ACC112 (cell line): Measurements from ENCODE around the gene POLR2J2.
"Not testable (repeated sequence)": the region's sequence is repeated elsewhere in the genome, so short reads cannot be mapped to it uniquely, and the experiment has no call there.

Experiments
- H2AFZ ChIP-seq: fragments of 200-600 bp; sonication (generic); one replicate; pipeline ENCODE4 v1.6.0; 2017; ENCODE audit warnings: antibody characterized with exemption, low read length; ENCODE audit not compliant: unreplicated experiment
- H3K27ac ChIP-seq: fragments of 200-600 bp; sonication (generic); 2 replicates; pipeline ENCODE4 v1.5.1; 2014; ENCODE audit warnings: low read depth, mild to moderate bottlenecking, antibody characterized with exemption, low read length, moderate library complexity
- H3K27me3 ChIP-seq: fragments of 200-600 bp; sonication (generic); 2 replicates; pipeline ENCODE4 v1.6.1; 2014; ENCODE audit warnings: mild to moderate bottlenecking, antibody characterized with exemption, low read length, moderate library complexity, mixed read lengths; ENCODE audit not compliant: insufficient read depth
- H3K36me3 ChIP-seq: fragments of 200-600 bp; sonication (generic); 2 replicates; pipeline ENCODE4 v1.6.1; 2016; ENCODE audit warnings: mild to moderate bottlenecking, antibody characterized with exemption, low read length, moderate library complexity, mixed read lengths; ENCODE audit not compliant: insufficient read depth
- H3K4me1 ChIP-seq: fragments of 200-600 bp; sonication (generic); one replicate; pipeline ENCODE4 v1.6.1; 2016; ENCODE audit warnings: low read length, mixed read lengths; ENCODE audit not compliant: insufficient read depth, unreplicated experiment, control insufficient read depth
- H3K4me3 ChIP-seq: fragments of 200-600 bp; sonication (generic); 2 replicates; pipeline ENCODE4 v1.5.1; 2014; ENCODE audit warnings: mild to moderate bottlenecking, low read depth, low read length
- H3K79me2 ChIP-seq: fragments of 200-600 bp; sonication (generic); one replicate; pipeline ENCODE4 v1.6.0; 2016; ENCODE audit warnings: low read length; ENCODE audit not compliant: control insufficient read depth, unreplicated experiment, insufficient read depth

The POLR2J2 gene

DNA sequence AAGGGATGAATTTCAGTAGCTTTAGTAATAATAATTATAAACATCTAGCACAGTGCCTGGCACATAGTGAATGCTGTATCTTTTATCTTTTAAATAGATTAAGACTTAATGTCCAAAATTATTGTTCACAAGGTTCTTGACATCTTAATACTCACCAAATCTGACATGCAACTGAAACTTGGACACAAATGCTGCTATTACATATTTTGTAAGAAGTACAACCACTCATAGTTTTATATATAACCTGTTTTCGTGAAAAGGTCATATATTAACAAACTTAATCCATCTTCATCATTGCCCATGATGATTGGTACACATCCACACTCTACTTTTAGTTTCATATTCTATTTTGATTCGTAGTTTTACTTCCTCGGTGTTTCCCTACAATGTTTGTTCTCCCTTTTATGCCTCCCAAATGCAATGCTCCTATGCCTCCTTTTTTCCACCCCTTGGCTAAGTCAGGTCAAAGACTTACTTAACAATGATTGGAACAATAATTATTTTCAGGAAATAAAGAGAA, 23.6 kb upstream of the POLR2J2 start:
- H3K79me2 ChIP-seq, H3K4me1 ChIP-seq, H2AFZ ChIP-seq, H3K4me3 ChIP-seq, H3K36me3 ChIP-seq, H3K27ac ChIP-seq, H3K27me3 ChIP-seq: not testable (repeated sequence)

DNA sequence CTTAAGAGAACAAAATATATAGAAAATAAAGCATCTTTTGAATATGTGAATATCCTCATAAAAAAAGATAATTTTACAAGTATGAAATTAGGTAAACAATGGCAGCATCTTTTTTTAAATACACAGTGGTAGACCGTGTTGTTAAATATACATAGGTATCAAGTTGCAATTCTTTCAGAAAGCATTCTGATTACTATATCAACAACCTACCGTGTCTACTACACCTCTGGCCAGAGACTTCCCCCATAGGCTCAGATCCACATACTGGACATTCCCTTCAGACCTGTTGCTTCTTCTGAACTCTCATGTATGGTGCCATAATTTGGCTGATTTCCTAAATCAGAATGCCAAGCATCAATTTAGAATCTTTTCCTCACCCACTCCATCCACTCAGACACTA, 22.5 kb upstream of the POLR2J2 start:
- not testable (repeated sequence) for H3K36me3 ChIP-seq, H3K27me3 ChIP-seq, H3K79me2 ChIP-seq, H3K4me3 ChIP-seq, H3K4me1 ChIP-seq, H3K27ac ChIP-seq, H2AFZ ChIP-seq

DNA sequence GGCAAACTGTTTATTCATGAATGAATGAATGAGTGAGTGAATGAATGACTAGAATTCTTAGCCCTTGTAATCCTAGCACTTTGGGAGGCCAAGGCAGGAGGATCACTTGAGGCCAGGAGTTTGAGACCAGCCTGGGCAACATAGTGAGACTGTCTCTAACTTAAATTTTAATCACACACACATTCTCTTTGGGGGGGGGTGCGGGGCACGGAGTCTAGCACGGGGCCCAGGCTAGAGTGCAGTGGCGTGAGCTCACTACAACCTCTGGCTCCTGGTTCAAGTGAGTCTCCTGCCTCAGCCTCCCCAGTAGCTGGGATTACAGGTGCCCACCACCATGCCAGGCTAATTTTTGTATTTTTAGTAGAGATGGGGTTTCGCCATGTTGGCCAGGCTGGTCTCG, 19.1 kb upstream of the POLR2J2 start:
- H3K4me1 ChIP-seq, H3K36me3 ChIP-seq, H3K27ac ChIP-seq, H3K27me3 ChIP-seq, H2AFZ ChIP-seq, H3K79me2 ChIP-seq, H3K4me3 ChIP-seq: not testable (repeated sequence)

DNA sequence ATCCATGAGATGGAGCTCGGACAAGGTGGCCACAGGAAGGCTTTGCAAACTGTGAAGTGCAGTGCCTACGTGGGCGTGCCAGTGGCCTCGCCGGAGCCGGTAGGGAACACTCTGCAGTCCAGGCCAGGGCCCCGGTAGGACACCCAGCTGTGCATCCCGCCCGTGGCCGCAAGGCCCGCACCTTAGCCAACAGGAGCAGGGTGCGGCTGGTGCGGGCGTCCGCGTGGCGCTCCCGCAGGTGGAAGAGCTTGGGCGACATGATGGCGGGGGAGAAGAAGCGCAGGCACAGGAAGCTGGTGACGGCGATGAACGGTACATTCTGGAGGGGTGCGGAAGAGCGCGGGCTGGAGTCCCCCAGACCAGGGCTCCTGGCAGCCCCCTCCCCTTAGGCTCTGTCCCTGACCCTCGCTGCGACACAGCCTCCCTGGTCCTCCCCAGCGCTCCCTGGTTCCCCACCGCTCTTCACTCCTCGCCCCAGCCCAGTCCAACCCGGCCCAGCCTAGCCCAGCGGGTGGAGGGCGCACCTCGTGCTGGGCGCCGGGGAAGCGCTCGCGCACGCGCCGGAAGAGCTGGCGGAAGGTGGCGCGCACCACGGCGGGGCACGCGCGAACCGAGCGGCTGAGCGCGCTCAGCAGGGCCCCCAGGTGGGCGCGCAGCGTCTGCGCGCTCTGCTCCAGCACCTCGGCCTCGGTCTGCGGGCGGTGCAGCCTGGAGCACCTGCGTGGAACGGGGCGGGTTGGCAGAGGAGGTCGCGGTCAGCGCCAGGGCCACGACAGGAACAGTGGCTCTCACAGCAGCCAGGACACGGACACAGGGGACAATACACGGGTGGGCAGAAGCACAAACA, 18.2 kb upstream of the POLR2J2 start:
- not testable (repeated sequence) for H3K79me2 ChIP-seq, H3K27ac ChIP-seq, H3K36me3 ChIP-seq, H3K4me3 ChIP-seq, H2AFZ ChIP-seq, H3K4me1 ChIP-seq, H3K27me3 ChIP-seq

DNA sequence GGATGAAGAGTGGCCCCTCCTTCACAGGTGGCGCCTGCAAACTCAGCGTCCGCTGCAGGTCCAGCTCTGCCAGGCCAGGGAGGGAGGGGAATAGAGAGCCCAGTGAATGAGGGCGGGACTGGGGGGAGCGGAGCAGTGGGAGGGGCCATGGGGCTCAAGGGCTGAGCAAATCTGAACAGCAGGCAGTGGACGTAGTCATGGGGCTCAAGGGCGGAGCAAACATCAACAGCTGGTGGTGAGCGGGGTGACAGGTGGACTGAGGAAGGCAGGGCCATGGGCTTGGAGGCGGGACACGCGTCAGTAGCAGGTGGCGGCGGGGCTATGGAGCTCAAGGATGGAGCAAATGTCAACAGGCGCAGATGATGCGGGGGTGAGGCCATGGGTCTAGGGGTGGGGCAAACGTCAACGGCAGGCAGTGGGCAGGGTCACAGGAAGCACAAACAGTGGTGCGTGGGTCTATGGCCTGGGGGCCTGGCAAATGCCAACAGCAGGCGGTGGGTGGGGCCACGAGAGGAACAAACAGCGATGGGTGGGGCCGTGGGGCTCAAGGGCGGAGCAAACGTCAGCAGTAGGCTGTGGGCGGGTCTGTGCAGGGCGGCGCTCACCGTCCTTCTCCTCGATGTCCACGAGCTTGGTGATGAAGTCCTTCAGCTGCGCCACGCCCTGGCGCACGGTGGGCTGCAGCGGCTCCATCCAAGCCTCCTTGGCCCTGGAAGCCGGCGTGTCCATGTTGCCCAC, 17.0 kb upstream of the POLR2J2 start:
- H3K4me3 ChIP-seq, H3K79me2 ChIP-seq, H3K27ac ChIP-seq, H3K27me3 ChIP-seq, H3K4me1 ChIP-seq, H2AFZ ChIP-seq, H3K36me3 ChIP-seq: not testable (repeated sequence)

DNA sequence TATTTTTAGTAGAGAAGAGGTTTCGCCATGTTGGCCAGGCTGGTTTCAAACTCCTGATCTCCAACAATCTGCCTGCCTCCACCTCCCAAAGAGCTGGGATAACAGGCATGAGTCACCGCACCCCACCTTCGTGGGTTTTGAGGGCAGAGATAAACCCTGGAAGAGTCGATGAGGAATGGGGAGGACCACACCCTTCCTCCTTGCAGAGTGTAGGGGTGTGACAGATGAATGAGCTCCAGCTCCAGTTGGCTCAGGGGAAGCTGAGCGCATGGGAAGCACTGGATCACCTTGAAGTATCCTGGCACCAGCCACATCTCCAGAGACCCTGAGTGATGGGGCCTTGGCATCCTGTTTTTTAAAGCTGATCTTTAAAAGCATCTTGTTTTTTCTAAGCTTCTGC, 11.1 kb upstream of the POLR2J2 start:
- not testable (repeated sequence) for H3K79me2 ChIP-seq, H3K27ac ChIP-seq, H3K4me3 ChIP-seq, H3K27me3 ChIP-seq, H2AFZ ChIP-seq, H3K36me3 ChIP-seq, H3K4me1 ChIP-seq

DNA sequence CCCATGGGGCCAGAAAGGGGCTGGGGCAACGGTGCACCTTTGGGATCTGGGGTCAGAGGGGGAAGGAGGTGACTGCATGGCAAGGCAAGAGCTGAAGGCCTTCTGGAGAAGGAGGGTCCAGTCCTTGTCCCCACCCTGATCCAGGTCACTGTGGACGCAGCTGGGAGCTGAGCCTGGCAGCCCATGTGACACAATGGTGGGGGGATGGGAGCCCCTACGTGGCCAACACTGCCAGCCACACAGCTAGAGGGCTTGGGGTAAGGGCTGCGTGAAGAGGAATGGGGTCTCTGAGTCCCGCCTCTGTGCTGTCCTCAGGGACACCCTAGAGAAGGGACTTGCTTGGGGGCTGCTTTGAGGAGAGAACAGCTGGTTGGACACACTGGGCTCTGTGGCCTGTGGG, 9.3 kb upstream of the POLR2J2 start:
- not testable (repeated sequence) for H2AFZ ChIP-seq, H3K79me2 ChIP-seq, H3K36me3 ChIP-seq, H3K4me3 ChIP-seq, H3K27me3 ChIP-seq, H3K27ac ChIP-seq, H3K4me1 ChIP-seq

DNA sequence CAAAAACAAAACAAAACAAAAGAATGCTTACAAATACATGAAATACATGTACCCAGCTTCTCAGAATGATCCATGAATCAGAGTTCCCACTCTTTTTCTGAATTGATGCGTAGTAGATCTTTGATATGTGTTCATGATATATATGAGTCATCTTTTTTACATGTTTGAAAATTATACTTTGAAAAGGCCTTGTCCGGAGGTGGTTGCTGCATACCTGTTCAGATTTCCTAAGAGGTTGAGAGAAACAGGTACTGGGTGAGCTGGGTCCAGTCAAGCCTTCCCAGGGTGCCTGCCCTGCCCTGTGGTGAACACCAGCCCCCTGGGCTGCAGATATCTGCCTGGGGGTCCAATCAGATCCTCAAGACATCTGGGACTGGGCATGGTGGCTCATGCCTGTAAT, 4.1 kb upstream of the POLR2J2 start:
- H3K4me3 ChIP-seq, H3K27me3 ChIP-seq, H3K27ac ChIP-seq, H3K36me3 ChIP-seq, H3K4me1 ChIP-seq, H2AFZ ChIP-seq, H3K79me2 ChIP-seq: not testable (repeated sequence)

DNA sequence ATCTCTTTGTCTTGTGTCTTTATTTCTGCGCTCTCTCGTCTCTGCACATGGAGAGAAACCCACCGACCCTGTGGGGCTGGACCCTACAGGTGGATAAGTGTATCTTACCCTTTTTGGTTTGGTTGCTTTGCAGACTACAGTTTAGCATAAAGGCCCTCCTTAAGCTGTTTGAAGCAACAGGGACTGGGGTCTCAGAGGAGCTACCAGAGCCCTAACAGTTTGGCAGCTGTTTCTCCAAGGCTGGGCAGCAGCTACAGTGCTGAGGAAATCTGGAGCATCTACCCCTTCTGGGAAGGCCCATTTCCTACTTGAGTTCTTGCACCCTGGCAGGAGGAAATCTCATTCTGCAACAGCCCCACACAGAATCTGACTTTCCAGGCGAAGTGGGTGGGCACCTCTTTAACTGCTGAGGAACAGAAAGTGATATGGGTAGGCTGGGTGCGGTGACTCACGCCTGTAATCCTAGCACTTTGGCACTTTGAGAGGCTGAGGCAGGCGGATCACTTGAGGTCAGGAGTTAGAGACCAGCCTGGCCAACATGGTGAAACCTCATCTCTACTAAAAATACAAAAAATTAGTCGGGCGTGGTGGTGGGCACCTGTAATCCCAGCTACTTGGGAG, 2.1 kb upstream of the POLR2J2 start:
- H3K27me3 ChIP-seq, H2AFZ ChIP-seq, H3K4me1 ChIP-seq, H3K27ac ChIP-seq, H3K4me3 ChIP-seq, H3K36me3 ChIP-seq, H3K79me2 ChIP-seq: not testable (repeated sequence)

DNA sequence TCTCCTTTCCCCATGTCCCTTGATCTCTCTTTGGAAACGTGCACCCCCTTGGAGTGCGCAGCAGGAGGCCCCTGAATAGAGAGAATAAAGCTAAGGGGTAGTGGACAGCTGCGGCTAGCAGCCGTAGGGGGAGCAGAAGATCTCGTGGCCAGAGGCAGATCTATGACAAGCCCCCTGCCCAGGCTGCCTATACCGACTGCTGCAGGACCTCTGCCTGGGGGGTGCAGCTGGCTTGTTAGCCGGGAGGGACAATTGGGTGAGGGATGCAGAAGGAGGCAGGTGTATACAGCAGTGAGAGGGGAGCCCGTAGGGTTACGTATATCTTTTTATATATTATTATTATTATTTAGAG, 469 bp upstream of the POLR2J2 start:
- H3K36me3 ChIP-seq, H3K4me3 ChIP-seq, H3K27me3 ChIP-seq, H2AFZ ChIP-seq, H3K4me1 ChIP-seq, H3K27ac ChIP-seq, H3K79me2 ChIP-seq: not testable (repeated sequence)

DNA sequence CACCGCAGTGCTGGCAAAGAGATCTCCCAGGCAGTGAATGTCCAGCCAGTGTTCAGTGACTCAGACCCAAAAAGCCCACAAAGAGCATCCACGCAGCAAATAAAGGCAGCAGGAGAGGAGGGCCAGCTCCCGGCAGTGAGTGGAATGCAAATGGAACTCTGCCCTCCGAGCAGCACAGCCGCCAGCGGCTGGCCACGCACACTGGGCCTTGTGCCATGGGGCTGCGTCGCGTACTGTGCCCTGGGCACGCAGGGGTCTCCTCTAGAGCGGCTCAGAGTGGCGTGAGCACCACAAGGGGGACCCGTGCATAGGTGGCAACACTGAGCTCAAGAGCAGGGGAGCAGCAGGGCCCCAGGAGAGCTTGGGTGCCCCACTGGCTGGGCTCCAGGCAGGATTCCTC, 3.9 kb downstream of the POLR2J2 start:
- not testable (repeated sequence) for H2AFZ ChIP-seq, H3K36me3 ChIP-seq, H3K4me1 ChIP-seq, H3K79me2 ChIP-seq, H3K27me3 ChIP-seq, H3K4me3 ChIP-seq, H3K27ac ChIP-seq
